NCI-H510A treated with DMSO at 0.1 percent for 48 hours (cell line): Measurements from ENCODE around the gene PIK3AP1.
"Not testable (repeated sequence)": the region's sequence is repeated elsewhere in the genome, so short reads cannot be mapped to it uniquely, and the experiment has no call there.

Experiments
- DNase-seq: peaks from one replicate; lab custom pipeline; 2025; lab: John Stamatoyannopoulos, UW

PIK3AP1 gene

GRCh38 chr10:96696845-96697425 lies 23.4 kb downstream of the PIK3AP1 start:
- DNase-seq, result no peak

DNA sequence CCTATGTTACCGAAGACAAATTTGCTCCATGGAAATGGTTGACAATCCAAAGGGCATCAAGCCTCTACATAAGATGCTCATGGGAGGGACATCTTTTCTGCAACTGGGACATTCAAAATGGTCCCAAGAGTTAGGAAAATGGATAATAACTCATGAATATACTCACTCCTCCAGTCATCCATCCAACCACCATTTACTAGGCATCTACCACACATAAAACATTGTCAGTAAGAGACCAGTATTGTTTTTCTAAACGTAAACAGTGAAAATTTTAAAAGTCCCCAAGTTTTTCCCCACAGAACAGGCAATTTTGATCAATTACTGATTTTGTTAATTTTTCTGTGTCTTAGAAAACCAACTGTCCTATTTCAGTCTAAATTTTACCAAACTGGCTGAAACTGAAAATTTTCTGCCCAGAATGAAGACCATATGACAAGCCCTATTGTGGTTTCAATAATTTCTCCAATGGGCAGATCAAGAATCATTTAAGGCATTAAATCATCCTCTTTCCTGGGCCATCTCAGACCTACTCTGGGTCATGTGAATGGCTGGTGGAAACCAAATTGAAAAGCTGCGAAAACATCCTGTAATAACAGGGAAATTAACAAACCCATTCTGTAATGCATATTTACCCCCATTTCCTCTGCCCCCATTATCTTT lies 24.2 kb downstream of the PIK3AP1 start:
- DNase-seq, result no peak

DNA sequence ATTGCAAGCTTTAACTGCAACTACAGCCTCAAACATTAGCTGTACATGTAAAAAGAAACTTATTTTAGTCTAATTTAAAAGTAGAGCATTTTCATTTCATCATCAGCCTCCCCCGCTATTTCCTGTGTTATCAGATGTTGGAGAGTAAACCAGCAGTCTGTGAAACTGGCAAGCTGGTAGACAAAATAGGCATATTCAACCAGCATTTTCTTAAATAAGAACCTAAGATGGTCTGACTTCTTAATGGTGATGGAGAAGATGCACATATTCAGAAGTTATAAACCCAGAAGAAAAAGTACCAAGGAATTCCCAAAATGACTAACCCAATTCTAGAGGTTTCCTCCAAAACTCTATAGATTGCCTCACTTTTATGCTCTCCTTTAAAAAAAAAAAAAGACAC lies 24.9 kb downstream of the PIK3AP1 start:
- no peak for DNase-seq

GRCh38 chr10:96693431-96693830 lies 26.9 kb downstream of the PIK3AP1 start:
- DNase-seq, result no peak

- no peak for DNase-seq
These were observed 27.9 kb downstream of the PIK3AP1 start for GRCh38 chr10:96692427-96692826.

DNA sequence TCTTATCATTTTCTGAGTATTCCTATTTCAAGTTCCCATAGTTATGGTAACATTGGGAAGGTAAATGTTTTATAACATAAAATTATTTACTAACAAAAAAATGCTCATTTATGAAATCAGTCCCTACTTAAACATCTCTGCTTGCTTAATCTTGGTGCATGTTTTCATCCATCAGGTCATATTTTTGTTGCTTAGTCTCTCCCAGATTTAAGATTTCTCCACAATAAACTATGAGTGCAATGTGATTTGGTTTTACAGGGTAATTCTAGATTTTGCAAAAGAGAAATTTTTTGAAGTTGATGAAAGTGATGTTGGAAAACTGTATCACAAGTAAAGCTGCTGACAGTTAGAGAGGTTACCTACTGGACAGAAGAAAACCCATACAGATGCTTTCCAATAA lies 28.6 kb downstream of the PIK3AP1 start:
- DNase-seq, result no peak

DNA sequence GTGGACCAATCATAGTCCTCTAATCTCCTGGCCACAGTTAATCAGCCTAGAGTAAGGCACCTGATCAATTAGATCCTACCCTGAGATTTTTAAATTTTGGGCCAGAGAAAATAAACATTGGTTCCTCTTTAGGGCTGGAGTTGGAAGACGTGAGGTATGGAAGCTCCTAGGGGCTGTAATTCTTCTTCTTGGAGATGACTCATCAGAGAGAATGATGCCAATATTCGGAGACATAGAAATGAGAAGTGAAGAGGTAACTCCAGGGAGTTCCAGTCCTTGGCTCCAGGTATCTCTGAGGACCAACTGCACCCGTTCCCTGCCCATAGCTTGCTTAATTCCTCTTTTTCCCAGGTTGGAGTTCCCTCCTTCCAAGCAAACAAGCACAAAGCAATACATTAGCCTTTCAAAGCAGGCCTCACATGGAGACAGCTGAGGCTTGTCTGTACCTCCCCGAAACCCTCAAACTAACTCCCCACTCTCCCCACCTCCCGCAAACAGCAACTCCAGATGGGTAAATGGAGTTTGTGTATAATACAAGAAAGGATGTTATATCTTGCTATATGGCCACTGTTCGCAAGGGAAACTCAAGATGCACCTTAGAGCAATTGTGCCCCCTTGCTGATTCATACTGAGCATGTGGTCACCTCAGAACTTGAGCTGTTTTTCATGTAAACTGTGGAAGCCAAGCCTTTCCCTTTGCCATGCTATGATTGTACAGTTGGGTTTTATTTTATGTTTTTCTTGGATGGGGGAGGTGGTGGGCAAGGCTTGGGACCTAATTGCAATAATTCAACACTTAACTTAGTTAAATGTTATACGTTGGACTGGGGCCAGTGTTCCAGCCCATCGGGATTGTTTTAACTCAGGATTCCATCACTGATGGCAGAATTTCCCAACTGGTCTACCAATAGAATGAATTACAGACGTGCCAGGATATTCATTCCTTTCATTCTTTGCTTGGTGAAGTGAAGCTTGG lies 29.3 kb downstream of the PIK3AP1 start:
- no peak for DNase-seq

DNA sequence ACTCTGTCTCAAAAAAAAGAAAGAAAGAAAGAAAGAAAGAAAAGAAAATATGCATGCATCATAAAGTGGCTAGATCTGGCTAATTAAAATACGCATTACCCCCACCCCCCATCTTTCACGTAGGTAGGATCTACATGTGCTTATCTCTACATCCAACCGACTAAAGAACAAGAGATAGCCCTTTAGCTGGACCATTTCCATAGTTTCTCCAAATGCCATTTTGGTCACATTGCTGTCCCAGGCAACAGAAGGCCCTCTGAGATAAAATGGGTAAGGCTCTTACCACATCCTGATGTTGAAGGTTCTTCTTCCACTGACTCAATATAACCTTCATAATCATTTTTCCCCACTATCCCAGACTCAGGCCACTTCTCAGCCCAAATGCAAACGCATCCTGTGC lies 31.5 kb downstream of the PIK3AP1 start:
- no peak for DNase-seq

GRCh38 chr10:96687317-96688012 lies 32.8 kb downstream of the PIK3AP1 start:
- DNase-seq, result no peak

DNA sequence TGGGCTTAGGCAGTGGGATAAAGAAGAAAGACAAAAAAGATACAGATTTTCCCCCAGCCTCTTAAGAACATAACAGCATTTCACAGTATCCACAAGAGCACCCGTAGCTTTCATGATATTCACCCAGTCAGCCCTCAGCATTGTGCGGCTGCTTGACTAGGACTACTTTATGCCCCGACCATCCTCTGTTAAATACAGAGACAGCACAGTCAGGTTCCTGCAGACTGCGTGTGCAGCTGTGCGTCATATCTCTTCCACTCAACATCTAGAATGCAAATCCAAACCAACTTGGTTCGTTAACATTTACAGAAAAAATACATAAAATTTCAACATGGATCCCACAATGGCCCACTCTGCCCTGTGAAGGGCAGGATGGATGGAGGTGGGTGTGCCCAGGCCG lies 33.8 kb downstream of the PIK3AP1 start:
- DNase-seq, result no peak

- DNase-seq, result no peak
These were observed 35.0 kb downstream of the PIK3AP1 start for GRCh38 chr10:96685306-96685705.

GRCh38 chr10:96684826-96685225 lies 35.5 kb downstream of the PIK3AP1 start:
- DNase-seq, result no peak

DNA sequence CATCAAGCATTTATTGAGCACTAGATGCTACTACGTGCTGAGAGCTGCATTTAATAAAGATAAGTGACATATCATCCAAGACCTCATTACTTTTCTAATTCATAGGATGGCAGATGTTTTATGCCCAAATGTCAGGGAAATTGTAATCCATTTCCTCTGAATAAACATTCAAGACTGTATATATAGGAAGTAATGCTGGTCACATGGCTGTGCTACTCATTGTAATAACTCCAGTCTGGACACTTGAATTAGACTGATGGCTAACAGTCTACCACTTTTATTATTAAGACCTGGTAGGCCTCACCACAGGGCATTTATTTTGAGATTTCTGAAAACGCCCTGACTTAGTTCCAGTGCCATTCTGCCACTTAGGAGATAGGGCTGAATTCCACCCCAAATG lies 36.6 kb downstream of the PIK3AP1 start:
- no peak for DNase-seq

GRCh38 chr10:96683065-96683464 lies 37.2 kb downstream of the PIK3AP1 start:
- DNase-seq, result no peak

DNA sequence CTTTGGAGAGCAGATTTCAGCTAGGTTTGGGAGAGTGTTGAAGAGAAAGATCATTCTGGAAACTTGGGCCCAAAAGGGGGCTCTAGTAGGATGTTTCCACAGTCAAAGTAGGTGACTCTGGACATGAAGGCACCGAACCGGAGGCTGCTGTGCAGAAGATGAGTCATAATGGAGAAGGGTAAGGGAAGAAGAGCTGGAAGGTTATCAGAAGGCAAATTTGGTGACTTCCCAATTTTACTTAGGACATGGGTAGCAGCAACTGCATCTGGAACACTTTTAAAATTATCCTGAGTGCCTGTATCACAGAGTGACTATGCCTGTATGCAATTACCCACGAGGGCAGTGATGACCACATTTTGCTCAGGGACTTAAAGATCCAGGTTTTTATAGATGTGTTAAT lies 38.8 kb downstream of the PIK3AP1 start:
- no peak for DNase-seq

- DNase-seq, result not testable (repeated sequence)
These were observed 39.9 kb downstream of the PIK3AP1 start for GRCh38 chr10:96680463-96680862.

GRCh38 chr10:96678725-96679124 lies 41.6 kb downstream of the PIK3AP1 start:
- DNase-seq, result no peak

DNA sequence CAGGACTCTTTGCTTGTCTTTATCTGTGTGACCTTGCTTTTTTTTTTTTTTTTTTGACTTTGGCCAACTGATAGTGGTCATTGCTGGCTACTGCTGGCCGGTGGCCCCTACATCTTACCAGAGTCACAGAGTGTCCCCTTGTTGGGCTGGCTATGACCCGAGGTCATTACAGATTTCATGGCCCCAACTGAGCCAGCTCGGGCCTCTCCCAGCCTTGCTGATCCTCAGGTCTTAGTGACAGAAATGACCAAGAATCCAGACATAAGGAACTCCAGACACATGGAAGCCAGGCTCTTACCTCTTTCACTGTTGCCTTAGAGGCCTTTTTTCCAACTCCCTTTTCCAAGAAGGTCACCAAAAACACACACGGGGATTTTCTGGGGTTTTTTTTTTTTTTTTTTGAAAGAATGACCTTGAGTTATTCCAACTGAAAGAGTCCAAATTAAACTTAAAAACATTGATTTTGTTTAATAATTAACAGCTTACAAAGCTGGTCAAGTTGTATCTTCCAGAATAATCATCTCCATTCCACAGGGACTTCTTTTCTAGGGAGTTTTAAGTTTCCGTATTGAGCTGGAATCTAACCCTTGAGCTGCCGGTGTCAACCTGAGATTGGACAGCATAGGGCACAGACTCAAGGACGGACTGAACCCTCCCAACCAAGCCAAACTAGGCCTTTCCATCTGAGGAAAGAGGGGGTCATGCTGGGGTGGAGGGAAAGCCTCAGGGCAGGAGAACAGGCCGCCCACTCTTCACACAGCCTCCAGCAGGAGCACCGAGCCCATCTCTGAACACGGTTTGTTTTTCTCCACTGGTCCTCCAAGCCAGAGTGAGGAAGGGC lies 43.8 kb downstream of the PIK3AP1 start:
- DNase-seq, result no peak

GRCh38 chr10:96675846-96676245 lies 44.5 kb downstream of the PIK3AP1 start:
- no peak for DNase-seq

DNA sequence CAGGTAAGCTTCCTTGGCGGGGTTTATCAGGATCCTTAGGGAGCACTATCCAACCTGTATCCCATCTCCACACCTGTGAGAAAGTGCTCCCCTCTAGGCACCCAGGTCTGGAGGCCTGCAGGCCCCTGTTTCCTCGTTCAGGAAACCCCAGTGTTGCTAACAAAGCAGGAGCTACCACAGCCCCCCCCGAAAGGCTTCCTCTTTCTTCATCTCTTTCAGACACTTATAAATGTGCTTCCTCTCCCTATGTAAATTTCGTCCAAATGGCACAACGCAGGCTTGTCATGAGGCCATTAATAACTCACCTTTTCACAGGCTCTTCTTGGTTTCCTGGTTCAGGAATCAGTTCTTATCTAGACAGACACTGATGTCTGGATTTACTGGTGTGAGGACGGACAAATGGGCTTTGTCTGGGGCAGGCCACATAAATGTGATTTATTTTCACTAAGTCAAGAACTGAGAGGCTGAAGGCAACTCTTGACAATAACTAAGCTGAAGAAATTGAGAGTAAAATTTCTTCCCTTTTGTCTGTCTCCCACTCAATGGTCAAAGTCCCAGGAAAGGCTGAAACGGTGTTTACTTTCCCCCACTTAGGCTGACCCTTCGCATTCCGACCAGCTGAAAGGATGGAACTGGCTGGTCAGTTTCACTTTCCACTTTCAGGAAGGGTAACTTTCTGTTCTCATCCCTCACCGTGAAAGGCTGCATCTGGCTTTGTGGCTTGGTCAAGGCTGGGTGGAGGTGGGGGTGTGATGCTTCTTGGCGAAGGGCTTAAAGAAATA lies 46.8 kb downstream of the PIK3AP1 start:
- no peak for DNase-seq
